Measurements from ENCODE around the gene ARAP2.

ARAP2 gene

GRCh38 chr4:36042122-36042970 is 202.0 kb downstream of the ARAP2 start:
- no peak for DNase-seq (ENCODE audit: low read depth)

GRCh38 chr4:36041340-36041739 is 203.0 kb downstream of the ARAP2 start:
- no peak for DNase-seq (ENCODE audit: low read depth)

DNA sequence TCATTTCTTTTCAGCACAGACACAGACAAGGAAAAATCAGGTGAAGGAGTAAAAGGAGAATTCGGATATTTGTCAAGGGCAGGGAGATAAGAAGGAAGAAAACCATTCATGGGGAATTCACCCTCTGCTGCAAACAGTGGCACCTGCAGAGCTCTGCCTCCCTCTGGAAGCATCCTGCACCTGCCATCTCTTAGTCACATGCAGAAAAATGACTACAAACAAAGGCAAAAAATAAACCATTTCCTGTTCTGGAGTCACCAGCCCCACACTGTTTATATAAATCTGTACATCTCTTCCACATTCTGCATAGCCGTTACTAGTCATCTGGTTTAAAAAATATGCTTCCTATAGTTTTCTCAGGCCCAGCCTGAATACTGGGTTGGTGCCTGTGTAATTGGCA is 205.3 kb downstream of the ARAP2 start:
- no peak for DNase-seq (ENCODE audit: low read depth)

GRCh38 chr4:36038491-36038890 is 205.8 kb downstream of the ARAP2 start:
- no peak for DNase-seq (ENCODE audit: low read depth)

DNA sequence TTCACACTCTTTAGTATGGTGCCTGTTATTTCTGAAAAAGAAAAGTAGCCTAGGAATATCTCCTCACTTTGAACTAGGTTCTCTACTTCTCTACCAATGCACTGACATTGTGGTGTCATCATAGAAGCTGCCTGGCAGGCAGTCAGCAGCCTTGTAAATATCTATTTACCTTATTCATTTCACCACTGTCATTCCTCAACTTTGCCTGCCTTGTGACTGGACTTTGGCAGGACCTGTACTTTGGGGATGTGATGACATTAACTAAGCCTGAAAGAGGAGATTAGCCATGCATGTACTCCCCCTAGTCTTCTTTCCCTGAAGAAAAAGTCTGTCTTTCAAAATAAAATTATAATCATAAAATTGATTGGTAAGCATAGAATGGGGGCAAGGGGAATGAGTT is 207.2 kb downstream of the ARAP2 start:
- no peak for DNase-seq (ENCODE audit: low read depth)

DNA sequence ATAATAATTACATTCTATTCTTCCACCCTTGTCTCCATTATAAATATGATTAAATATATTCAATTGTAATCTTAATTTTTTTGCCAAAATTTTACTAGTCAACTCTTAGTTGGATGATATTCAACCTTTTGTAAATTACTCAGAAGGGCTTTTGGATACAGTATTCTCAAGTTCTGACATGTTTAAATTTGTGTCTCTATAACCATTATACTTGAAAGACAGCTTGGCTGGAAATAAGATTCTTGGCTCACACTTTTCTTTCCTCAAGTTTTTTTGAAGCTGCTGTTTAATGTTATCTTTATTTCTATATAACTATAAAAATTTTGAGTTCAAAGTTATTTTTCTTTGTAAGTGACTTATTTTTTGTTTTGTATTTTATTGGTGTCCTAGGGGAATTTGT is 214.4 kb downstream of the ARAP2 start:
- DNase-seq (ENCODE audit: low read depth), result no peak

DNA sequence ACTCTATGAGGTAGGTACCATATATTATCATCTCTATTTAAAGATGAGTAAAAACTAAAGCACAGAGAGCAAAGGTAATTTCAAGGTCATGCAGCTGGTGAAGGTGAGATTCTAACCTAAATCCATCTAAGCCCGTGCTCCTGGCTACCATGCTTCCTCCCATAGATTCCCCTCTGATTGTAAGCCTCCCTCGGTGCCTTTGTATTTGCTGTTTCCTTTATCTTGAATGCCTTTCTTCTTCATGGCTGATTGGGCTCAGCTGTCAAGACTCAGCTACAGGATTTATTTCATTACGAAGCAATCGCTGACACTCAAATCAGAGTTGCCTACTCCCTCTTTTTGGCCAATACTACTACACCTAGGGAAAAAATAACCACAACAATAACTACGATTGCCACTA is 217.1 kb downstream of the ARAP2 start:
- DNase-seq (ENCODE audit: low read depth), result no peak

DNA sequence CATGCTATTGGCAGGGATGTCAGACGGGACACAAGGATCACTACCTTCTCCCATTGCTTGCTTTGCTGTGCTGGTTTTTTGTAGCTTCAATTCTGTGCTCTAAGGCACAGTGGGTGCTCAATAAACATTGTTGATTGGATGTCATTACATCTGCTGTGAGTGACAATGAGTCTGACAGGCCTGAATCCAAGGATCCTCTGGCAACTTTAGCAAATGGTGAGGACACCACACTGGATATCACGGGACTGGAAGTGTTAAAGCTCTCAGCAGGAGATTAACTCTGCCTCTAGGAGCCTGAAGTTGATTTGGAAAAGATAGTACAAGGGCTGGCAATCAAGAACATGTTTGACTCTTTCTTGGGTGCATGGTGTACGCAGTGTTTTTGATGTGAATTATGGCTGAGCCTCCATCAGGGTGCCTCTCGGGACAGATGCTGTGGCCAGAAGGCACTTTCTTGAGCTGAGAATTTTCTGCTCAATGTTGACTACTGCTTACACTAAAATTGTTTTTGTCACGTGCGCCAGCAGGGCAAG is 217.9 kb downstream of the ARAP2 start:
- DNase-seq (ENCODE audit: low read depth), result no peak

GRCh38 chr4:36024901-36025660 is 219.2 kb downstream of the ARAP2 start:
- no peak for DNase-seq (ENCODE audit: low read depth)

DNA sequence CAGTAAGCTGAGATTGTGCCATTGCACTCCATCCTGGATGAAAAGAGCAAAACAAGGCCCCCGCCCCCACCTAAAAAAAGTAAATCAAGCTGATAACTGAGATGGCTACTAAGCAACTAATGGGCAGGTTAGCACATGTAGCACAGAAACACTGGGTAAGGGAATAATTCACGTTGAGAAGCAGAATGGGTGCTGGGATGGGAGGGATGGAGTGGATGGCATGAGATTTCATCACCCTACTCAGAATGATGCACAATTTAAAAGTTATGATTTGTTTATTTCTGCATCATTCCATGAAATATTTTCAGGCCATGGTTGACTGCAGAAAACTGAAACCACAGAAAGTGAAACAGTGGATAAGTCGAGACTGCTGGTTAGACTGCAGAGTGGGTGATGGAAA is 224.0 kb downstream of the ARAP2 start:
- no peak for DNase-seq (ENCODE audit: low read depth)

All from stimulated activated CD8-positive, alpha-beta memory T cell treated with anti-CD3 and anti-CD28 coated beads, Interleukin-12 subunit alpha, Interleukin-12 subunit beta, amount 100 ng/mL, for 1 hour (primary cell).